Medulla oblongata (tissue), 1 donor: ENCODE data around the gene HS2ST1.
"Not testable (repeated sequence)": the region's sequence is repeated elsewhere in the genome, so short reads cannot be mapped to it uniquely, and the experiment has no call there.

Experiments used
- DNase-seq: peaks from one replicate; pipeline ENCODE4 v3.0.0-alpha.2; 2015; ENCODE audit errors: extremely low spot score

HS2ST1 gene

GRCh38 chr1:87064309-87064708, 149.9 kb downstream of the HS2ST1 start:
- no peak for DNase-seq

- no peak for DNase-seq
Observed at GRCh38 chr1:87064986-87065385, 150.6 kb downstream of the HS2ST1 start.

- not testable (repeated sequence) for DNase-seq
Observed at GRCh38 chr1:87066708-87067107, 152.3 kb downstream of the HS2ST1 start.

- no peak for DNase-seq
Observed at GRCh38 chr1:87072411-87072810, 158.0 kb downstream of the HS2ST1 start.

- no peak for DNase-seq
Observed at GRCh38 chr1:87072904-87073303, 158.5 kb downstream of the HS2ST1 start.

GRCh38 chr1:87074001-87074795, 159.8 kb downstream of the HS2ST1 start:
- no peak for DNase-seq

GRCh38 chr1:87077959-87078639, 163.7 kb downstream of the HS2ST1 start:
- DNase-seq = no peak

GRCh38 chr1:87084244-87084836, 169.9 kb downstream of the HS2ST1 start:
- peak; percentile 29 for DNase-seq

GRCh38 chr1:87086120-87086519, 171.7 kb downstream of the HS2ST1 start:
- no peak for DNase-seq

- no peak for DNase-seq
Observed at GRCh38 chr1:87089070-87089736, 174.8 kb downstream of the HS2ST1 start.

- DNase-seq = no peak
Observed at GRCh38 chr1:87089823-87090222, 175.4 kb downstream of the HS2ST1 start.

- DNase-seq = no peak
Observed at GRCh38 chr1:87091425-87091824, 177.0 kb downstream of the HS2ST1 start.

- no peak for DNase-seq
Observed at GRCh38 chr1:87092846-87093245, 178.4 kb downstream of the HS2ST1 start.

GRCh38 chr1:87093286-87093685, 178.9 kb downstream of the HS2ST1 start:
- no peak for DNase-seq

GRCh38 chr1:87094238-87094637, 179.8 kb downstream of the HS2ST1 start:
- no peak for DNase-seq

- DNase-seq = no peak
Observed at GRCh38 chr1:87100271-87100670, 185.8 kb downstream of the HS2ST1 start.

- no peak for DNase-seq
Observed at GRCh38 chr1:87103074-87103473, 188.6 kb downstream of the HS2ST1 start.

GRCh38 chr1:87104140-87104539, 189.7 kb downstream of the HS2ST1 start:
- no peak for DNase-seq

GRCh38 chr1:87104945-87105344, 190.5 kb downstream of the HS2ST1 start:
- DNase-seq = no peak

GRCh38 chr1:87106144-87106543, 191.7 kb downstream of the HS2ST1 start:
- no peak for DNase-seq

- no peak for DNase-seq
Observed at GRCh38 chr1:87106867-87107266, 192.4 kb downstream of the HS2ST1 start.

GRCh38 chr1:87108228-87108627, 193.8 kb downstream of the HS2ST1 start:
- no peak for DNase-seq
